ENCODE data around the gene COMMD1.

GRCh38 chr2:62110415-62111025 lies 205.0 kb downstream of the COMMD1 start:
- no peak for TF ChIP-seq POLR2AphosphoS5 (IDR thresholded peaks at IDR 0.05; ENCODE audit: insufficient read depth in 1 of 2, low read depth in 1 of 2)
- TF ChIP-seq CTCF (IDR thresholded peaks at IDR 0.05): no peak

Data from vagina (tissue), 2 donors.